GM18861 (cell line): ENCODE measurements around the gene P2RX3.
"Not testable (repeated sequence)": the region's sequence is repeated elsewhere in the genome, so short reads cannot be mapped to it uniquely, and the experiment has no call there.

Experiments used
- ATAC-seq: cut with Tn5 transposase; IDR thresholded peaks from one replicate; pipeline ENCODE4 v1.9.1; 2021; ENCODE audit not compliant: unreplicated experiment

P2RX3 gene

GRCh38 chr11:57324154-57324885 lies 13.8 kb upstream of the P2RX3 start:
- ATAC-seq = no peak

GRCh38 chr11:57324886-57325734 lies 13.0 kb upstream of the P2RX3 start, which contains the start of gene TNKS1BP1:
TSS of gene TNKS1BP1 (minus strand) at chr11:57324952. CDS start at chr11:57321885, 3,067 bp downstream.
- peak; percentile 92 for ATAC-seq

DNA sequence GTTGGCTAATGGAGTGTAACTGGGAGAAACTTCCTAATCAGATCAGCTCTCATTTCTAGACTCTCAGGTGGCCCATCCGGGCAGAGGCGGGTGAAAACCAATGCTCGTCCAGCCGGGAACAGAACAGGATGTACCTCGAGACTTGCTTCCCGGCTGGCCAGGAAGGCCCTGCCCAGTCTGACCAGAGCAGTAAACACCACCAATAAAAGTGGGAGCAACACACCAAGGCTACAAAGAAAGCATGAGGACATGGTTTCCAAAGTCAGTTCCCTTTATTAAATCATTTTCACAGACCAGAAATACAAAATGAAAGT lies 12.5 kb upstream of the P2RX3 start:
- ATAC-seq = no peak

- no peak for ATAC-seq
These were observed 10.4 kb upstream of the P2RX3 start for GRCh38 chr11:57327721-57328120.

- no peak for ATAC-seq
These were observed 8.1 kb upstream of the P2RX3 start for GRCh38 chr11:57330029-57330428.

DNA sequence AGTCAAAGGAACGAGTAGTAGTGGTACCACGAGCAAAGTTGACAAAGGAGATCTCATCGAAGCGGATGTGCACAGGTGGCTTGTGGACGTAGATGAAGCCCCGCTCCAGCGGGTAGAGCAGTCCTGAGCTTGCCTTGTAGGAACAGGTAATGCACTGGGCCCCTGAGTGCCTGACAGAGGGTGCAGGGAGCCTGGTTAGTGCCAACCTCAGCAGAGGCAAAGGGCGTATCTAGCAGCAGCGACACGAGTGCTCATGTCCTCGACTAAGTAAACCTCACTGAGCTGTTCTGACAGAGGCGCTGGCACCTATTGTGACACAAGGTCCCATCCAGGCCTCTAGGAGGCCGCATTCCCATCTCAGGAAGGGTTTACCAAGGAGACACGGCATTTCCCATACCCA lies 6.4 kb upstream of the P2RX3 start:
- ATAC-seq = no peak

DNA sequence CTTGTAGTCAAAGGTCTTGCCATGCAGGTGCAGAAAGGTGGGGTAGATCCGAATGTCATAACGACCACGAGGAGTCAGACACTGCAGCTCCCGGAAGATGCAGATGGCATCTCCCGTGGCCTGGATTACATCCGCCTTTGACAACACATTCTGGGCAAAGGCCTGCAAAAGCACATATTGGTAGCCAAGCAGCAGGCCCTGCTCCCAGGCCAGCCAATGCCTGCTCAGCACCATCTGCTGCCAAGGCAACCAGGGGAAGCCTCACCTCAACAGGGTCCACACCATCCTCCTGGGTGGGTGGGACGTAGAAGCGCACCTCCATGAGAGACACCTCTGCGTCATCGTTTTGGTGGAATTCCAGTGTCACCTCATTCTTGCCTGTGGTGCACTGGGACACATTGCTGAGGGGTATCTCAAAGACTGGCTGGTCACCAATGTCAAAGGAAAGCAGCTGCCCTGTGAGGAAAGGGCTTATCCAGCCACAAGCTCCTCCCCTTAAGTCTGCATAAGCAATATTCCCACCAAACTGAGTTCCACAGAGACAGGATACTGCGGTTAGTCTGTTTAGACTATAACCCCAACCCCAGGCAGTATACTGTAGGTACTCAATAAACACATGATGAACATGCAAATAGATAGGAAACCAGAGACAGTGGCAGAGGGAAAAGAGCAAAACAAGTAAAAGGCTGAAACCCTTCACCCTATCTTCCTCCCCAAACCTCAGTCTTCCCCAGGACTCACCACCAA lies 5.3 kb upstream of the P2RX3 start:
- ATAC-seq = no peak

GRCh38 chr11:57335023-57335342 lies 3.2 kb upstream of the P2RX3 start:
- ATAC-seq = no peak

GRCh38 chr11:57335343-57336110 lies 2.6 kb upstream of the P2RX3 start, which contains the start of gene SSRP1:
TSS of gene SSRP1 (minus strand) at chr11:57335892. CDS start at chr11:57335121, 771 bp downstream.
- ATAC-seq = peak; percentile 98

DNA sequence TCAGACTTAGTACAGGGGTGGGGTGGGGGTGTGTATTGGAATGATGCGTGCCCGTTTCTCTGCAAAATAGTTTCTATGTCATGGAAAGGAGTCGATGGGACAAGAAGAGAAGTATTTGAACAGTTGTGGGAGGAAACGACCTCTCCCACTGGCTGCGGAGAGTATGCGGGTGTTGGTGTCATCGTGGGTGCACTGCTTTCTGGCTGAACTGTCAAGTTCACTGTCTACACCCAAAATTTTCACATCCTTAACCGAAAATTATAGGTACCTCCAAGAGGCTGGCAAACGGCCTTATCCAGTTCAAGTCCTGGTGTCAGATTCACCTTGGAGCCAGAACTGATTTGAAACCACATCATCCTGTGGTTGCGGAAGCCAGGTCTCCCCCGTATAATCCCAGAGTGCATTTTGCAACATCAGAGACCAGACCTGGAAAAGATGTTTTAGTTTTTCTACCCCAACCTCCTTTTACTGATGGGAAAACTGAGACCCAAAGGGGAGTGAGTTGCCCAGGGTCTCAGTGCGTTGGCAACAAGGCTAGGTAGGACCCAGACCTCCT lies 2.0 kb upstream of the P2RX3 start:
- ATAC-seq = no peak

- not testable (repeated sequence) for ATAC-seq
These were observed 1.3 kb upstream of the P2RX3 start for GRCh38 chr11:57336856-57337255.

DNA sequence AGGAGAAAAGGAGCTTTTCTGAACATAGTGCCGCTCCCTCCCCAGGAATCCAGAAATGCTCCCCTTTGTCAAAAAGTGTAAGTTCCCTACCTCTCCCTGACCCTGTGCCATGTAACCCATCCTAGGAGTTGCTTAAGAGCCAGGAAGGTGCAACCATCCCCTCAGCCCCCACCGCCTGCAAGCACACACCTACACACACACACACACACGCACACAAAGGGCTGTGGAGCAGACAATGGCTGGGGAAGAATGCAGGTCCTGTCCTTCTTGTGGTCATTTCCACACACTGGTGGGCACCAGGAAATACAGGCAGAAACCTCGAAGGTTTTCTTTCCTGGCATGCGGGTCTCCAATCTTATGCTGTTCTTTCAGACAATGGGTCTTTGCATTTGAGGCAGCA lies 1.2 kb downstream of the P2RX3 start:
- no peak for ATAC-seq

GRCh38 chr11:57340039-57340615 lies 2.0 kb downstream of the P2RX3 start:
- ATAC-seq = no peak

DNA sequence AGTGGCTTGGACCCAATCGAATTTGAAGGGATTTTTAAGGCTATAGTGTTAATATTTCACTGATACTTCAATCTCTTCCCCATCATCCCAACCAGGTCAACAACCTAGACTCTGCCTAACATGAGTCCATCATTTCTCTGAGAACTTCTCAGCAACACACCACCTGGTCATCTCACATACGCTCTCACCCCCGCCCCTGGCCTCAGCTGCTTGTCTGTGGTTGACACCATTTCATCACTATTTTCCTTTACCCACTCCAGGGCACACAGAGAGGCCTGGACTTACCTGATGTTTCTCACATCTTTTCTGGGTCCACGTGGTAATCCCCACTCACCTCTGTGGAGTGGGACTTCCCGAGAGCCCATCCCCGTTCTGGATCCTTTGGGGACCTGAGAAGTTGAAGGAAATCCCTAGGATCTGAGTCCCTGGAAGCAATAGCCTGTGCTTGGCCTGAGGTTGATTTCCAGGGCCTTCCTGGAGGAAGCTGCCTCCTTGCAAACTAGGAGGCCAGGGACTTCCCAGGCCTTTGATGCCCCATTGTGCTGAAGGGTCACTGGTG lies 3.2 kb downstream of the P2RX3 start:
- no peak for ATAC-seq

GRCh38 chr11:57342702-57343101 lies 4.5 kb downstream of the P2RX3 start:
- no peak for ATAC-seq

GRCh38 chr11:57343825-57344224 lies 5.7 kb downstream of the P2RX3 start:
- ATAC-seq = no peak

GRCh38 chr11:57344826-57345225 lies 6.7 kb downstream of the P2RX3 start:
- no peak for ATAC-seq

DNA sequence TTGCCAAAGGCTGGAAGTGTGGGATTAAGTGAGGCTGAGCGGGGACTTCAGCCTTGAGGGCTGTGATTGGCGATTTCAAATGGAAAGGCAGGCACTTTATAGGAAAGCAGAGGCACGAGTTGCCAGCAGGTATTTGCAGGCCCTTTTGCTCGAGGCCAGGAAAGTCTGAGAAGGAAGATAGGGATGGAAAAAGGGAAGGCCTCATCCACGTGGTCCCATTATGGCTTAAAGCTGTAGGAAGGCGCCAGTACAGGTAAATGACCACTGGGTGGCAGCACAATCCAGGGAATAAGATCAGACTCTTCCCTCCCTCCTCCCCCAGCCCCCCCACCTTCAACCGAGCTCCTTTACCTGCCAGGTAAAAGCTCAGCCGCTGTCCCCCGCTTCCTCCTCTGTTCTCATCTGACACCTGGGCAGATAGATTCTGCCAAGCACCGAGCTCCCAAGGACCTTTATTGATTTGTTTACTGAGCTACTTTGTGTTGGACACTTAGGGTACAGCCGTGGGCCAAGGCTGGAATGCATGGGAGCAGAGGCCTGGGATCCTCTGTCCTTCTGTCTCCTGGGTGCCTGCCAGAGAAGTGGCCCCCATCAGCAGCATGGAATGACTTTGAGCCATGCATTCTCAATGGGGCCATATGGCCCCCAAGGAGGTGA lies 7.5 kb downstream of the P2RX3 start:
- no peak for ATAC-seq

GRCh38 chr11:57347336-57347735 lies 9.2 kb downstream of the P2RX3 start:
- ATAC-seq = no peak
